HG02798 (cell line): Measurements from ENCODE around the gene CEACAM3.
A peak's percentile ranks its signal among the peaks of the same experiment; 100 is the strongest.

Experiments used
- ATAC-seq: cut with Tn5 transposase; IDR thresholded peaks from one replicate; pipeline ENCODE4 v1.9.1; 2021; ENCODE audit warnings: mild to moderate bottlenecking; ENCODE audit not compliant: unreplicated experiment, poor library complexity

Gene CEACAM3

GRCh38 chr19:41792513-41793413, 3.6 kb upstream of the CEACAM3 start:
- ATAC-seq = no peak

GRCh38 chr19:41793414-41793727, 3.0 kb upstream of the CEACAM3 start:
- ATAC-seq = no peak

GRCh38 chr19:41795031-41795461, 1.3 kb upstream of the CEACAM3 start:
- ATAC-seq = no peak

- ATAC-seq = no peak
Measured at GRCh38 chr19:41796901-41797300, 514 bp downstream of the CEACAM3 start.

- no peak for ATAC-seq
Measured at GRCh38 chr19:41799444-41800000, 3.1 kb downstream of the CEACAM3 start.

- ATAC-seq = no peak
Measured at GRCh38 chr19:41801031-41801430, 4.6 kb downstream of the CEACAM3 start.

- no peak for ATAC-seq
Measured at GRCh38 chr19:41801792-41802211, 5.4 kb downstream of the CEACAM3 start.

- ATAC-seq = no peak
Measured at GRCh38 chr19:41802770-41803169, 6.4 kb downstream of the CEACAM3 start.

- ATAC-seq = no peak
Measured at GRCh38 chr19:41804336-41804735, 7.9 kb downstream of the CEACAM3 start.

GRCh38 chr19:41807176-41807575, 10.8 kb downstream of the CEACAM3 start:
- no peak for ATAC-seq

- ATAC-seq = no peak
Measured at GRCh38 chr19:41808663-41809566, 12.5 kb downstream of the CEACAM3 start.

GRCh38 chr19:41810301-41810700, 13.9 kb downstream of the CEACAM3 start:
- ATAC-seq = no peak

- ATAC-seq = no peak
Measured at GRCh38 chr19:41811036-41811435, 14.6 kb downstream of the CEACAM3 start.

GRCh38 chr19:41811981-41812380, 15.6 kb downstream of the CEACAM3 start:
- ATAC-seq = no peak

- no peak for ATAC-seq
Measured at GRCh38 chr19:41813911-41814310, 17.5 kb downstream of the CEACAM3 start.

- no peak for ATAC-seq
Measured at GRCh38 chr19:41815301-41815700, 18.9 kb downstream of the CEACAM3 start.

GRCh38 chr19:41816761-41817160, 20.4 kb downstream of the CEACAM3 start:
- no peak for ATAC-seq

GRCh38 chr19:41821003-41821735, 24.8 kb downstream of the CEACAM3 start:
- ATAC-seq = peak; percentile 36

GRCh38 chr19:41837981-41838708, 41.8 kb downstream of the CEACAM3 start:
- ATAC-seq = no peak

- no peak for ATAC-seq
Measured at GRCh38 chr19:41839211-41839610, 42.8 kb downstream of the CEACAM3 start.
